IPS-18a (cell line): ENCODE data around the gene TNFSF11.

Experiments used
- H3K27ac ChIP-seq: one replicate; pipeline ENCODE4 v1.5.1; 2013; ENCODE audit warnings: low read length
- H3K27me3 ChIP-seq: one replicate; pipeline ENCODE4 v1.6.1; 2013; ENCODE audit warnings: mild to moderate bottlenecking, low read length; ENCODE audit not compliant: control insufficient read depth, insufficient read depth
- H3K36me3 ChIP-seq: one replicate; pipeline ENCODE4 v1.6.1; 2013; ENCODE audit warnings: low read depth, low read length; ENCODE audit not compliant: control insufficient read depth
- H3K4me1 ChIP-seq: one replicate; pipeline ENCODE4 v1.6.1; 2013; ENCODE audit warnings: low read depth, low read length; ENCODE audit not compliant: control insufficient read depth
- H3K4me3 ChIP-seq: one replicate; pipeline ENCODE4 v1.5.1; 2013; ENCODE audit warnings: low read length
- H3K9ac ChIP-seq: one replicate; pipeline ENCODE4 v1.6.1; 2013; ENCODE audit warnings: mild to moderate bottlenecking, low read length, moderate library complexity
- H3K9me3 ChIP-seq: one replicate; pipeline ENCODE4 v1.6.1; 2013; ENCODE audit warnings: low read depth, low read length; ENCODE audit not compliant: control insufficient read depth

Gene TNFSF11

DNA sequence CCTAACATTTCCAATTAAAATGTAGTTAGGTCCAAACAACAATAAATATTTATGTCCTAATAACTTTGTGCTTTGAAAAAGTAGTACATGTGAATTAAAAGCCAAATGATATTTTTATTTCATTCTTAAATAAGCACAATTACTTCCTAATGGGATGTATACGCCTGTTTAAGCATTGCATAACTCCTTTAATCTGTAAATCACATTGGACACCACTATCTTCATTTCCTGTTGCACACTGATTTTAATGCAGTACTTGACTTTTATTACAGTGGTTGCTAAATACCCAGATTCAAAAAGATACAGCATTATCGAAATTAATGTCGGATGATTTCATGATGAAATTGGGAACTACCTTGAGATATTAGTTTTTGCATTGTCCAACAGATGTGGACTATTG is 70.9 kb downstream of the TNFSF11 start:
- Histone ChIP-seq H3K36me3 (no peaks in the 10 kb centered on the region), H3K9me3 (no peaks in the 10 kb centered on the region), H3K27ac (no peak overlapping the region), H3K9ac (no peak overlapping the region), H3K4me3 (no peak overlapping the region), H3K4me1 (no peaks in the 10 kb centered on the region), H3K27me3 (no peaks in the 10 kb centered on the region)

DNA sequence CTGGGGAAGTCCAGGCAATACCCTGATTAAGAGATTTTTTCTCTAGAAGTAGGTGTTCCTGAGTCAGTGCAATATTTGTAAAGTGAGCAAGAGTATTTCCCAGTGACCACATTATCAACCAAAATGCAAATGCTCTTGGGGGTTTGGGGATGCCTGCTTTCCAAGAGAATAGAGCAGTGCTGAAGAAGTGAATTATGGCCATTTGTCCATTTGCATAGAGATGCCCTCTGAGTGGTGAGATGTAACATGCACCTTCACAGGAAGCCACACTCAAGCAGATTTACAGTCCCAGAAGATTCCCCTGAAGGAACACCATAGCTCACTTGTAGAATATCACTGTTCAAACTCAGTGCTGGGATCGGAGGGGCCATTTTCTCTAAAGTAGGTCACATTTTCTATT is 71.8 kb downstream of the TNFSF11 start:
- Histone ChIP-seq H3K9me3 (no peaks in the 10 kb centered on the region), H3K27me3 (no peaks in the 10 kb centered on the region), H3K4me1 (no peaks in the 10 kb centered on the region), H3K9ac (no peak overlapping the region), H3K4me3 (no peak overlapping the region), H3K36me3 (no peaks in the 10 kb centered on the region), H3K27ac (no peak overlapping the region)

- no peak overlapping the region for H3K9ac ChIP-seq
- H3K27me3 ChIP-seq: no peaks in the 10 kb centered on the region
- H3K4me3 ChIP-seq: no peak overlapping the region
- no peak overlapping the region for H3K27ac ChIP-seq
- no peaks in the 10 kb centered on the region for H3K36me3 ChIP-seq
- H3K9me3 ChIP-seq: no peaks in the 10 kb centered on the region
- H3K4me1 ChIP-seq: no peaks in the 10 kb centered on the region
Observed at GRCh38 chr13:42649141-42649540, 75.2 kb downstream of the TNFSF11 start.

GRCh38 chr13:42649831-42650230 is 75.9 kb downstream of the TNFSF11 start:
- H3K9ac ChIP-seq: no peak overlapping the region
- H3K27me3 ChIP-seq: no peaks in the 10 kb centered on the region
- no peaks in the 10 kb centered on the region for H3K36me3 ChIP-seq
- no peak overlapping the region for H3K4me3 ChIP-seq
- H3K9me3 ChIP-seq: no peaks in the 10 kb centered on the region
- H3K4me1 ChIP-seq: no peaks in the 10 kb centered on the region
- no peak overlapping the region for H3K27ac ChIP-seq

- Histone ChIP-seq H3K4me3 (no peak overlapping the region), H3K4me1 (no peaks in the 10 kb centered on the region), H3K27ac (no peak overlapping the region), H3K27me3 (no peaks in the 10 kb centered on the region), H3K9ac (no peak overlapping the region), H3K36me3 (no peaks in the 10 kb centered on the region), H3K9me3 (no peaks in the 10 kb centered on the region)
Observed at GRCh38 chr13:42650506-42650905, 76.6 kb downstream of the TNFSF11 start.

GRCh38 chr13:42651936-42652641 is 78.1 kb downstream of the TNFSF11 start:
- peaks cover 11% of the 10 kb centered on the region for H3K4me1 ChIP-seq
- no peaks in the 10 kb centered on the region for H3K27me3 ChIP-seq
- H3K4me3 ChIP-seq: no peak overlapping the region
- H3K36me3 ChIP-seq: no peaks in the 10 kb centered on the region
- no peak overlapping the region for H3K9ac ChIP-seq
- no peaks in the 10 kb centered on the region for H3K9me3 ChIP-seq
- no peak overlapping the region for H3K27ac ChIP-seq

- Histone ChIP-seq H3K9me3 (no peaks in the 10 kb centered on the region), H3K4me1 (peaks cover 11% of the 10 kb centered on the region), H3K9ac (no peak overlapping the region), H3K36me3 (no peaks in the 10 kb centered on the region), H3K27ac (no peak overlapping the region), H3K27me3 (no peaks in the 10 kb centered on the region), H3K4me3 (no peak overlapping the region)
Observed at GRCh38 chr13:42652642-42653415, 78.9 kb downstream of the TNFSF11 start.

- peaks cover 11% of the 10 kb centered on the region for H3K4me1 ChIP-seq
- no peaks in the 10 kb centered on the region for H3K36me3 ChIP-seq
Observed at GRCh38 chr13:42653679-42654078, 79.7 kb downstream of the TNFSF11 start.

GRCh38 chr13:42654212-42654611 is 80.3 kb downstream of the TNFSF11 start:
- H3K36me3 ChIP-seq: no peaks in the 10 kb centered on the region
- H3K4me1 ChIP-seq: peaks cover 11% of the 10 kb centered on the region
- no peaks in the 10 kb centered on the region for H3K9me3 ChIP-seq
- no peak overlapping the region for H3K27ac ChIP-seq
- H3K9ac ChIP-seq: no peak overlapping the region
- no peaks in the 10 kb centered on the region for H3K27me3 ChIP-seq
- no peak overlapping the region for H3K4me3 ChIP-seq

More at GRCh38 chr13:42653679-42654078, 79.7 kb downstream of the TNFSF11 start:
- Histone ChIP-seq H3K9me3 (no peaks in the 10 kb centered on the region), H3K27me3 (no peaks in the 10 kb centered on the region), H3K9ac (no peak overlapping the region), H3K27ac (no peak overlapping the region), H3K4me3 (no peak overlapping the region)

GRCh38 chr13:42654722-42655121 is 80.8 kb downstream of the TNFSF11 start:
- Histone ChIP-seq H3K27ac (no peak overlapping the region), H3K9ac (no peak overlapping the region), H3K36me3 (no peaks in the 10 kb centered on the region), H3K4me3 (no peak overlapping the region), H3K4me1 (peaks cover 11% of the 10 kb centered on the region), H3K27me3 (no peaks in the 10 kb centered on the region), H3K9me3 (no peaks in the 10 kb centered on the region)

- no peaks in the 10 kb centered on the region for H3K27me3 ChIP-seq
- H3K9me3 ChIP-seq: no peaks in the 10 kb centered on the region
- no peak overlapping the region for H3K27ac ChIP-seq
- no peak overlapping the region for H3K4me3 ChIP-seq
- H3K36me3 ChIP-seq: no peaks in the 10 kb centered on the region
- H3K4me1 ChIP-seq: peaks cover 11% of the 10 kb centered on the region
- no peak overlapping the region for H3K9ac ChIP-seq
Observed at GRCh38 chr13:42656161-42656560, 82.2 kb downstream of the TNFSF11 start.

- no peaks in the 10 kb centered on the region for H3K36me3 ChIP-seq
- H3K9me3 ChIP-seq: no peaks in the 10 kb centered on the region
- H3K27me3 ChIP-seq: no peaks in the 10 kb centered on the region
- H3K4me1 ChIP-seq: peaks cover 11% of the 10 kb centered on the region
- H3K4me3 ChIP-seq: no peak overlapping the region
- no peak overlapping the region for H3K9ac ChIP-seq
- no peak overlapping the region for H3K27ac ChIP-seq
Observed at GRCh38 chr13:42656958-42657357, 83.0 kb downstream of the TNFSF11 start.
